Bone marrow (tissue), 2 donors: ENCODE data around the gene DND1.
A peak's percentile ranks its signal among the peaks of the same experiment; 100 is the strongest.
"Not testable (repeated sequence)": the region's sequence is repeated elsewhere in the genome, so short reads cannot be mapped to it uniquely, and the experiment has no call there.

Experiments used
- DNase-seq, 2 donors: peaks; one replicate each; lab custom pipeline; 2025; lab: John Stamatoyannopoulos, UW

The DND1 gene

GRCh38 chr5:140673187-140673976 lies at the start of gene DND1:
Gene DND1, minus strand, starts transcription at chr5:140673576. Its CDS starts 34 bp downstream, at chr5:140673542.
- DNase-seq: no peak

- not testable (repeated sequence) for DNase-seq
These were observed 48.0 kb upstream of the DND1 start for GRCh38 chr5:140721395-140721794.

GRCh38 chr5:140720738-140721137 lies 47.4 kb upstream of the DND1 start:
- not testable (repeated sequence) for DNase-seq

- no peak for DNase-seq
These were observed 44.9 kb upstream of the DND1 start for GRCh38 chr5:140718266-140718592.

- DNase-seq: not testable (repeated sequence)
These were observed 42.9 kb upstream of the DND1 start for GRCh38 chr5:140716238-140716637.

- DNase-seq: no peak
These were observed 40.3 kb upstream of the DND1 start for GRCh38 chr5:140713562-140714094.

- DNase-seq: no peak
These were observed 38.4 kb upstream of the DND1 start for GRCh38 chr5:140711794-140712193.

GRCh38 chr5:140710899-140711552 lies 37.6 kb upstream of the DND1 start:
- peak; percentile 81 to 95 for DNase-seq

- DNase-seq: not testable (repeated sequence)
These were observed 35.4 kb upstream of the DND1 start for GRCh38 chr5:140708787-140709186.

- no peak for DNase-seq
These were observed 34.4 kb upstream of the DND1 start for GRCh38 chr5:140707812-140708211.

GRCh38 chr5:140700177-140701144 lies 27.1 kb upstream of the DND1 start, which contains the start of gene ZMAT2:
Gene ZMAT2, plus strand, starts transcription at chr5:140700447. Its CDS starts 14 bp downstream, at chr5:140700461.
- DNase-seq: peak; percentile 59 to 96

- no peak for DNase-seq
These were observed 23.6 kb upstream of the DND1 start for GRCh38 chr5:140696891-140697492.

GRCh38 chr5:140694276-140694675 lies 20.9 kb upstream of the DND1 start:
- DNase-seq: no peak

- peak; percentile 72 to 77 for DNase-seq
These were observed 17.9 kb upstream of the DND1 start, which contains the start of the genes HARS1 and HARS2 for GRCh38 chr5:140690941-140691924. Gene HARS1, minus strand, starts transcription at chr5:140691370. Its CDS starts 66 bp downstream, at chr5:140691304. Gene HARS2, plus strand, starts transcription at chr5:140691455. Its CDS starts 194 bp downstream, at chr5:140691649.

GRCh38 chr5:140690376-140690932 lies 17.1 kb upstream of the DND1 start:
- DNase-seq: no peak

GRCh38 chr5:140678993-140679392 lies 5.6 kb upstream of the DND1 start:
- DNase-seq: no peak

- DNase-seq: no peak
These were observed 4.6 kb upstream of the DND1 start for GRCh38 chr5:140677947-140678346.

GRCh38 chr5:140674629-140675028 lies 1.3 kb upstream of the DND1 start:
- DNase-seq: no peak

- DNase-seq: no peak
These were observed 835 bp upstream of the DND1 start for GRCh38 chr5:140674211-140674610.
